Measurements from ENCODE around the gene KDM3B. TPM values are rescaled to one million over a fixed set of nuclear protein-coding genes. Genes with fewer than 3 reads are reported as not detected.

KDM3B gene
- total and polyA plus RNA-seq, 9 of the 15 experiments (the other 6 are each of a cell fraction or from before 2014, with no cell fraction given): 13.8 to 62.8 (median 41.9) TPM

- TF ChIP-seq KLF6 (CRISPR knock-in tag; IDR thresholded peaks at IDR 0.05; ENCODE audit: borderline replicate concordance) (no peak), HCFC1 (IDR thresholded peaks at IDR 0.05; ENCODE audit: low read depth, low read length) (peak; percentile 32; the same call in 1 of the 2 replicates), PHF8 (IDR thresholded peaks at IDR 0.05; ENCODE audit: borderline replicate concordance, low read length) (peak; percentile 90; the same call in 1 of the 2 replicates), GABPA (tag; conservative IDR thresholded peaks at IDR 0.05; ENCODE audit: low read depth) (no peak), NKRF (IDR thresholded peaks at IDR 0.05; ENCODE audit: borderline replicate concordance) (peak; percentile 91), HDAC2 (IDR thresholded peaks at IDR 0.05) (peak; percentile 83), HSF4 (CRISPR knock-in tag; IDR thresholded peaks at IDR 0.05; ENCODE audit: borderline replicate concordance) (no peak), CHD1 (IDR thresholded peaks at IDR 0.05; ENCODE audit: low read length) (no peak), ZBTB11 (CRISPR knock-in tag; IDR thresholded peaks at IDR 0.05) (no peak), ZNF316 (IDR thresholded peaks at IDR 0.05) (peak; percentile 83), ZBTB26 (CRISPR knock-in tag; IDR thresholded peaks at IDR 0.05) (0 out of 2 replicates have a peak, but pooled peaks have one; percentile 71), THAP12 (CRISPR knock-in tag; IDR thresholded peaks at IDR 0.05) (peak; percentile 78; the same call in 1 of the 2 replicates), MEIS2 (IDR thresholded peaks at IDR 0.05; ENCODE audit: partially characterized antibody) (peak; percentile 35), ZBTB1 (CRISPR knock-in tag; IDR thresholded peaks at IDR 0.05; ENCODE audit: borderline replicate concordance, low read depth) (peak; percentile 38; the same call in 1 of the 2 replicates), DMBX1 (CRISPR knock-in tag; IDR thresholded peaks at IDR 0.05; ENCODE audit: borderline replicate concordance) (0 out of 2 replicates have a peak, but pooled peaks have one; percentile 22)
Observed at GRCh38 chr5:138331449-138332368, 20.8 kb upstream of the KDM3B start, which contains the start of gene CDC25C (continued).
